Fibroblast of skin of abdomen (primary cell): Measurements from ENCODE around the gene CNFN.
"Not testable (repeated sequence)": the region's sequence is repeated elsewhere in the genome, so short reads cannot be mapped to it uniquely, and the experiment has no call there.

ENCODE experiments used
- DNase-seq: peaks from one replicate; pipeline ENCODE4 v3.0.0-alpha.2; 2013

The CNFN gene

GRCh38 chr19:42349378-42350107 lies 40.6 kb downstream of the CNFN start:
- no peak for DNase-seq

DNA sequence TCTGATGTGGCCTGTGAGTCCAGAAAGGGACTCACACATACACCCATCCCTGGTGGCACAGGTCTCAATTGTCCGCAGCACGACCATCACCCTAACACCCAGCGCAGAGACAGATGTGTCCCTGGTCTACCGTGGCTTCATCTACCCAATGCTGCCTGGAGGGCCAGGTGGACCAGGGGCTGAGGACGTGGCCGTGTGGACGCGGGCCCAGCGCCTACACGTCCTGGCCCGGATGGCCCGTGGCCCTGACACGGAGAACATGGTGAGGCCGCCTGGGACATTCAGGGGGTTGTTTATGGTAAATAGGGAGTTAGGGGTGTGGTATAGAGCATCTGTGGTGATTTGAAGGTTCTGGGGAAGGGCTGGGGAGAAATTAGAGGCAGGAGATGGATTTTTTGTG lies 41.9 kb downstream of the CNFN start:
- no peak for DNase-seq

- DNase-seq, result peak; percentile 40
Measured at GRCh38 chr19:42345191-42345812, 44.8 kb downstream of the CNFN start.

DNA sequence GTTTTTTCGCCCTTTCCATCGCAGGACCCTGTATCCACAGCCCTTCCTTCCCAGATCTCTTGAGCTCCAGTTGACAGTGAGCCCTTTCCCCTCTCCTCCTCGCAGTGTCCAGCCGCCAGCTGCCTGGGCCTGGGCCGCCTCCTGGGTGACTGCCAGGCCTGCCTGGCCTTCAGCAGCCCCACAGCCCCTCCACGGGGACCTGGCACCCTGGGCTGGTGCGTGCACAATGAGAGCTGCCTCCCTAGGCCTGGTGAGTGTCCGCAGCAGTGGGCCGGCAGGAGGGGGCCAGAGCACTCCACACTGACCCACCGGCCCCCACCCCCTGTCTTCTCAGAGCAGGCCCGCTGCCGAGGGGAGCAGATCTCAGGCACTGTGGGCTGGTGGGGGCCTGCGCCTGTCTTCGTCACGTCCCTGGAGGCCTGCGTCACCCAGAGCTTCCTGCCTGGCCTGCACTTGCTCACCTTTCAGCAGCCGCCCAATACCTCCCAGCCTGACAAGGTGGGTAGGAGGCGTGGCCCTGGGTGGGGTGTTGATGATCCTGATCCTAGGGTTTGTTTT lies 45.7 kb downstream of the CNFN start:
- DNase-seq, result no peak

- DNase-seq, result no peak
Measured at GRCh38 chr19:42343344-42344110, 46.6 kb downstream of the CNFN start.

- DNase-seq, result not testable (repeated sequence)
Measured at GRCh38 chr19:42339922-42340321, 50.2 kb downstream of the CNFN start.

DNA sequence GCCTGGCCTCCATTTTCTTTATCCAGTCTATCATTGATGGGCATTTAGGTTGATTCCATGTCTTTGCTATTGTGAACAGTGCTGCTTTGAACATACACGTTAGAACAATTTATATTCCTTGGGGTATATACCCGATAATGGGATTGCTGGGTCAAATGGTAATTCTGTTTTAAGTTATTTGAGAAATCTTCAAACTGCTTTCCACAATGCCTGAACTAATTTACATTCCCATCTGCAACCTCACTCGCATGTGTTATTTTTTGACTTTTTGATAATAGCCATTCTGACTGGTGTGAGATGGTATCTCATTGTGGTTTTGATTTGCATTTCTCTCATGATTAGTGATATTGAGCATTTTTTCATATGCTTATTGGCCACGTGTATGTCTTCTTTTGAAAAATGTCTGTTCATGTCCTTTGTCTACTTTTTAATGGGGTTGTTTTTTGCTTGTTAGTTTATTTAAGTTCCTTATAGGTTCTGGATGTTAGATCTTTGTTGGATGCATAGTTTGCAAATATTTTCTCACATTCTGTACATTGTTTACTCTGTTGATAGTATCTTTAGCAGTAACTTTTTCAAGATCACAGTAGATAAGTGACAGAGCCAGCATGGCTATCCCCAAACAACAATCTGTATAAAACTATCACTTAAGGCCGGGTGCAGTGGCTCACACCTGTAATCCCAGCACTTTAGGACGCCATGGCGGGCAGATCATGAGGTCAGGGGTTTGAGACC lies 50.8 kb downstream of the CNFN start:
- not testable (repeated sequence) for DNase-seq
